22Rv1 (cell line): ENCODE results near the gene MYL10.

Experiments
- CTCF ChIP-seq: fragments of 450-650 bp; IDR thresholded peaks from 2 replicates; pipeline ENCODE4 v1.5.1; 2017; ENCODE audit warnings: mild to moderate bottlenecking
- ZFX ChIP-seq: fragments of 450-650 bp; IDR thresholded peaks from 2 replicates; pipeline ENCODE4 v1.6.1; 2017; ENCODE audit warnings: antibody characterized with exemption, borderline replicate concordance

- no peak for TF ChIP-seq CTCF
- no peak for TF ChIP-seq ZFX
Measured at GRCh38 chr7:101667399-101667798, 38.3 kb upstream of the MYL10 start.
